Measurements from ENCODE around the gene PLAGL2.

PLAGL2 gene

GRCh38 chr20:32158943-32159660, 48.4 kb downstream of the PLAGL2 start:
- DNase-seq (ENCODE audit: low read depth), result no peak
- H3K4me3 ChIP-seq (ENCODE audit: low read depth, low read length), result no peak overlapping the region
- TF ChIP-seq, protein P1, sequence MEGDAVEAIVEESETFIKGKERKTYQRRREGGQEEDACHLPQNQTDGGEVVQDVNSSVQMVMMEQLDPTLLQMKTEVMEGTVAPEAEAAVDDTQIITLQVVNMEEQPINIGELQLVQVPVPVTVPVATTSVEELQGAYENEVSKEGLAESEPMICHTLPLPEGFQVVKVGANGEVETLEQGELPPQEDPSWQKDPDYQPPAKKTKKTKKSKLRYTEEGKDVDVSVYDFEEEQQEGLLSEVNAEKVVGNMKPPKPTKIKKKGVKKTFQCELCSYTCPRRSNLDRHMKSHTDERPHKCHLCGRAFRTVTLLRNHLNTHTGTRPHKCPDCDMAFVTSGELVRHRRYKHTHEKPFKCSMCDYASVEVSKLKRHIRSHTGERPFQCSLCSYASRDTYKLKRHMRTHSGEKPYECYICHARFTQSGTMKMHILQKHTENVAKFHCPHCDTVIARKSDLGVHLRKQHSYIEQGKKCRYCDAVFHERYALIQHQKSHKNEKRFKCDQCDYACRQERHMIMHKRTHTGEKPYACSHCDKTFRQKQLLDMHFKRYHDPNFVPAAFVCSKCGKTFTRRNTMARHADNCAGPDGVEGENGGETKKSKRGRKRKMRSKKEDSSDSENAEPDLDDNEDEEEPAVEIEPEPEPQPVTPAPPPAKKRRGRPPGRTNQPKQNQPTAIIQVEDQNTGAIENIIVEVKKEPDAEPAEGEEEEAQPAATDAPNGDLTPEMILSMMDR (IDR thresholded peaks at IDR 0.05; ENCODE audit: control insufficient read depth, extremely low read depth, insufficient read depth), result no peak

GRCh38 chr20:32158351-32158750, 49.2 kb downstream of the PLAGL2 start:
- H3K4me3 ChIP-seq (ENCODE audit: low read depth, low read length), result no peak overlapping the region
- TF ChIP-seq, protein P1 (IDR thresholded peaks at IDR 0.05; ENCODE audit: control insufficient read depth, extremely low read depth, insufficient read depth), result no peak
- no peak for DNase-seq (ENCODE audit: low read depth)

- TF ChIP-seq, protein P1 (IDR thresholded peaks at IDR 0.05; ENCODE audit: control insufficient read depth, extremely low read depth, insufficient read depth), result no peak
These were observed 49.9 kb downstream of the PLAGL2 start for GRCh38 chr20:32157611-32158010.

DNA sequence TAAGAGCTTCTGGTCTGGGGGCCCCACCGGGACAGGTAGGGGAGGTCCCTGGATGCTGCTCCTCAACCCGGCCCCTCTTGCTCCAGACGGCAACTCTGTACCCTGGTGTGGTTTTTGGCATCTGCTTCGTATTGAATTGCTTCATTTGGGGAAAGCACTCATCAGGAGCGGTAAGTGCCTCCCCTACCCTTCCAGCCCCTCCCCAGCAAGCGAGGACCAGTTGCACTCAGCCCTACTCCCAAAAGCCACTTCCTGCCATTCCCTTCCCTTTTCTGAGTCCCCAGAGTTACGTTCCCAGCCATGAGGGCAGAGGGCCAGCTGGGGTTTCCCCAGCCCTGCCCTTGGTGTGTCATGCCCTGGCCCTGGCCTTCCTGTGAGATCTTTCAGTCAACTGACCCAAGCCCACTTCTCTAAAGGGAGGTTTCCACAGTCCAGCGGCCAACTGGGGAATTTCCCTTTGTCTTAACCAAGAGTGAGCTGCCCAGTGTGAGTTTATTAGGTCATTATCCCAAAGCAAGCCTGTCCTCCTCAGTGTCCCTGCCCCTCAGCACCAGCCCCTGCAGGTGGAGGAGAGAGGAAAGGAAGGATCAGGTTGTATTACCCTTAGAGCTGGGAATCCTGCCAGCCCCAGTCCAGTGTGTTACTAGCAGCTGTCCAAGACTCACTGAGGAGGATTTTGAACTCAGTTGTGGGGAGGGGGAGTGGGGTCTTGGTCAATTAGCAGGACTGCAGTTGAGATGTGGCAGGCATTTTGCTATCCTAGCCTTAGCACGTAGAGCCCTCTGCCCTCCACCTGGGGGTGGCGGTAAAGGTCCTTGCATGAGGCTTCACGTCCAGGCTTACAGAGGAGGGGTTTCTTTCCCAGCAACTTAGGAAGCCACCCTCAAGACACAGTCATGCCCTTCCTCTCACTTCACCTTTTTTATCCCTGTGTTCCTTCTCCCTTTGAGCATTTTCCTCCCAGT, 52.2 kb downstream of the PLAGL2 start:
- no peak overlapping the region for H3K4me3 ChIP-seq (ENCODE audit: low read depth, low read length)
- DNase-seq (ENCODE audit: low read depth), result peak; percentile 1
- TF ChIP-seq, protein P1 (IDR thresholded peaks at IDR 0.05; ENCODE audit: control insufficient read depth, extremely low read depth, insufficient read depth), result peak; percentile 75

More at GRCh38 chr20:32157611-32158010, 49.9 kb downstream of the PLAGL2 start:
- no peak for DNase-seq (ENCODE audit: low read depth)
- H3K4me3 ChIP-seq (ENCODE audit: low read depth, low read length), result no peak overlapping the region

DNA sequence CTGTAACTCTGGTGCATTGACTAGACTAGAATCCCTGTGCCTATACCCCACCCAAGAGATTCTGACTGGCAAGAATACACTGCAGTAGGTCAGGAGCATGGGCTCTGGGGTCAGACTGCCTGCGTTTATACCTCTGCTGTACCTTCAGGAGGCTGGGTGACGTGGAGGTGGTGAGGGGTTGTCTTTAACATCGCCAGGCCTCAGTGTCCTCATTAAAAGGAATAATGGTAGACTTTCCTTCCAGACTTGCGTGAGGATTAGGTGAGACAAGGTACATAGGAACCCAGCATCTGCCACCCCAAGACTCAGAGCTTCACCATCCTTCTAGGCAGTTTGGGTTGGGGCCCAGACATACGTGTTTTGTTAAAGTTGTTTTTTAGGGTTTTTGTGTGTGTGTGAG, 53.8 kb downstream of the PLAGL2 start:
- no peak for DNase-seq (ENCODE audit: low read depth)
- TF ChIP-seq, protein P1 (IDR thresholded peaks at IDR 0.05; ENCODE audit: control insufficient read depth, extremely low read depth, insufficient read depth), result no peak
- H3K4me3 ChIP-seq (ENCODE audit: low read depth, low read length), result no peak overlapping the region

DNA sequence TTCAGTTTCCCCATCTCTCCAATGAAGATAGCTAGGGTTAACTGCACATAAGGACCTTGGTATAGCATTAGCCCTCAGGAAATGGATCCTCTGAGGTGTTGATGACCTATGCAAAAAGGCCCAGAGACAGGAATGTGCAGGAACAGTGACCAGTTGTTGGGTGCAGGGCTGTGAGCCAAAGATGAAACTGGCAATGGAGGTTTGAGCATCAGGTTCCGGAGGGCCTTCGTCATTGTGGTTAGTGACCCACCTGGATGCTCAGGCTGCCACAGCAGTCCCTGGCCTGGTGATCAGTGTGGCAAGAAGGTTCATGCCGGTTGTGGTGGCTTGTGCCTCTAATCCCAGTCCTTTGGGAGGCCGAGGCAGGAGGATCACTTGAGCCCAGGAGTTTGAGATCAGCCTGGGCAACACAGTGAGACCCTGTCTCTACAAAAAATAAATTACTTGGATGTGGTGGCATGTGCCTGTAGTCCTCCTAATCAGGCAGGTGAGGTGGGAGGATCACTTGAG, 54.3 kb downstream of the PLAGL2 start:
- DNase-seq (ENCODE audit: low read depth), result no peak
- no peak overlapping the region for H3K4me3 ChIP-seq (ENCODE audit: low read depth, low read length)
- TF ChIP-seq, protein P1 (IDR thresholded peaks at IDR 0.05; ENCODE audit: control insufficient read depth, extremely low read depth, insufficient read depth), result no peak

Measured in LNCaP clone FGC (cell line).